ENCODE measurements around the gene PACRG. TPM values are rescaled to one million over a fixed set of nuclear protein-coding genes. Genes with fewer than 3 reads are reported as not detected.

PACRG gene
- total RNA-seq, 1 experiment from 2014 or later, result 0.44 TPM

- TF ChIP-seq JUN (CRISPR knock-in tag; IDR thresholded peaks at IDR 0.05), result no peak
Observed at GRCh38 chr6:163345931-163346330, 618.2 kb downstream of the PACRG start (continued).

- Mint-ChIP-seq H3K27me3 (ENCODE audit: low read depth) (no peaks in the 10 kb centered on the region), H3K4me1 (peaks cover 10% of the 10 kb centered on the region), H3K9me3 (no peaks in the 10 kb centered on the region), H3K27ac (no peak overlapping the region), H3K36me3 (no peaks in the 10 kb centered on the region), H3K4me3 (no peak overlapping the region)
- DNase-seq (ENCODE audit: low spot score) (no peak), ATAC-seq (no peak)
- CTCF ChIA-PET, result no interaction called here
- POLR2A ChIA-PET, result no interaction called here
- TF ChIP-seq JUN (CRISPR knock-in tag; IDR thresholded peaks at IDR 0.05) (no peak), ATF1 (CRISPR knock-in tag; IDR thresholded peaks at IDR 0.05) (no peak), NR3C1 (CRISPR knock-in tag; conservative IDR thresholded peaks at IDR 0.05; ENCODE audit: low read depth) (no peak), PRRX2 (CRISPR knock-in tag; IDR thresholded peaks at IDR 0.05) (no peak), CDX4 (CRISPR knock-in tag; IDR thresholded peaks at IDR 0.05; ENCODE audit: borderline replicate concordance) (no peak), JAZF1 (CRISPR knock-in tag; IDR thresholded peaks at IDR 0.05) (no peak), NFE2L1 (CRISPR knock-in tag; IDR thresholded peaks at IDR 0.05) (no peak), KAT7 (CRISPR knock-in tag; IDR thresholded peaks at IDR 0.05; ENCODE audit: borderline replicate concordance) (no peak), TCF7 (CRISPR knock-in tag; IDR thresholded peaks at IDR 0.05; ENCODE audit: low read depth) (no peak), FOXP4 (CRISPR knock-in tag; IDR thresholded peaks at IDR 0.05) (no peak), IRF2 (CRISPR knock-in tag; IDR thresholded peaks at IDR 0.05; ENCODE audit: borderline replicate concordance, low read depth) (no peak), ZNF219 (CRISPR knock-in tag; IDR thresholded peaks at IDR 0.05; ENCODE audit: borderline replicate concordance) (no peak)
Observed at GRCh38 chr6:163346497-163346961, 618.8 kb downstream of the PACRG start.

GRCh38 chr6:163347021-163347446, 619.3 kb downstream of the PACRG start:
- Mint-ChIP-seq H3K27me3 (ENCODE audit: low read depth) (no peaks in the 10 kb centered on the region), H3K4me1 (peaks cover 5% of the 10 kb centered on the region), H3K4me3 (no peak overlapping the region), H3K27ac (no peak overlapping the region), H3K9me3 (no peaks in the 10 kb centered on the region), H3K36me3 (no peaks in the 10 kb centered on the region)
- TF ChIP-seq IRF1 (CRISPR knock-in tag; IDR thresholded peaks at IDR 0.05) (no peak), IRF2 (CRISPR knock-in tag; IDR thresholded peaks at IDR 0.05; ENCODE audit: borderline replicate concordance, low read depth) (no peak), FOXJ3 (CRISPR knock-in tag; IDR thresholded peaks at IDR 0.05; ENCODE audit: borderline replicate concordance) (no peak), ZNF671 (CRISPR knock-in tag; IDR thresholded peaks at IDR 0.05) (no peak)
- no peak for ATAC-seq
- CTCF ChIA-PET, result no interaction called here
- no peak for DNase-seq (ENCODE audit: low spot score)
- POLR2A ChIA-PET, result no interaction called here

- H3K27ac Mint-ChIP-seq, result no peak overlapping the region
- TF ChIP-seq ZSCAN18 (CRISPR knock-in tag; IDR thresholded peaks at IDR 0.05) (no peak), ZNF671 (CRISPR knock-in tag; IDR thresholded peaks at IDR 0.05) (no peak), ATF6 (CRISPR knock-in tag; IDR thresholded peaks at IDR 0.05) (no peak)
- no peaks in the 10 kb centered on the region for H3K36me3 Mint-ChIP-seq
- peaks cover 9% of the 10 kb centered on the region for H3K4me1 Mint-ChIP-seq
- no peak overlapping the region for H3K4me3 Mint-ChIP-seq
- ChIA-PET CTCF (no interaction called here), POLR2A (interaction anchor here (0.6 kb wide), 1 partner anchor 31 kb away, joined by 3 read pairs; no protein-coding TSS in a partner anchor)
- H3K27me3 Mint-ChIP-seq (ENCODE audit: low read depth), result no peaks in the 10 kb centered on the region; the same call in 1 of the 2 replicates
- no peaks in the 10 kb centered on the region for H3K9me3 Mint-ChIP-seq
- ATAC-seq (no peak), DNase-seq (ENCODE audit: low spot score) (no peak)
Observed at GRCh38 chr6:163348789-163349680, 621.3 kb downstream of the PACRG start.
